Neural crest cell (in vitro differentiated cells): ENCODE results near the gene AQP5. TPM values are rescaled to one million over a fixed set of nuclear protein-coding genes. Genes with fewer than 3 reads are reported as not detected.
A peak's percentile ranks its signal among the peaks of the same experiment; 100 is the strongest.

Source experiments
- DNase-seq: peaks from one replicate; pipeline ENCODE4 v3.0.0; 2021; ENCODE audit warnings: low read depth, mixed read lengths, low spot score
- H3K27ac Mint-ChIP-seq: one replicate; pipeline ENCODE4 v1.8.0; 2021; ENCODE audit warnings: mild to moderate bottlenecking, mixed read lengths; ENCODE audit not compliant: unreplicated experiment
- H3K27me3 Mint-ChIP-seq: 2 replicates; pipeline ENCODE4 v1.8.0; 2021; ENCODE audit warnings: low read depth, mild to moderate bottlenecking, mixed read lengths
- H3K36me3 Mint-ChIP-seq: 2 replicates; pipeline ENCODE4 v1.8.0; 2021; ENCODE audit warnings: low read depth, mild to moderate bottlenecking, mixed read lengths
- H3K4me1 Mint-ChIP-seq: 2 replicates; pipeline ENCODE4 v1.8.0; 2021; ENCODE audit warnings: mixed read lengths
- H3K4me3 Mint-ChIP-seq: one replicate; pipeline ENCODE4 v1.8.0; 2021; ENCODE audit warnings: mild to moderate bottlenecking, mixed read lengths
- H3K9me3 Mint-ChIP-seq: 2 replicates; pipeline ENCODE4 v1.8.0; 2021; ENCODE audit warnings: mixed read lengths
- CTCF ChIP-seq: fragments of 200-600 bp; sonication (generic); conservative IDR thresholded peaks from 2 replicates; pipeline ENCODE4 v1.5.0; 2021; ENCODE audit warnings: antibody characterized with exemption, mild to moderate bottlenecking
- total RNA-seq: library from RNA; stranded (reverse); gene quantifications from 2 replicates; pipeline ENCODE4 v1.2.1, GENCODE V29; 2021

AQP5 gene
- total RNA-seq, 1 donor from 2014 or later: 1.2 TPM

GRCh38 chr12:49934505-49934904 is 27.2 kb upstream of the AQP5 start:
- no peak overlapping the region for H3K27ac Mint-ChIP-seq
- H3K4me3 Mint-ChIP-seq: no peak overlapping the region
- no peak for TF ChIP-seq CTCF
- no peak for DNase-seq
- peaks cover 4% of the 10 kb centered on the region for H3K9me3 Mint-ChIP-seq
- no peaks in the 10 kb centered on the region for H3K27me3 Mint-ChIP-seq
- no peaks in the 10 kb centered on the region for H3K36me3 Mint-ChIP-seq
- peaks cover 5% of the 10 kb centered on the region for H3K4me1 Mint-ChIP-seq

GRCh38 chr12:49936925-49937324 is 24.7 kb upstream of the AQP5 start:
- Mint-ChIP-seq H3K9me3 (peaks cover 4% of the 10 kb centered on the region), H3K36me3 (no peaks in the 10 kb centered on the region), H3K4me3 (no peak overlapping the region), H3K27ac (no peak overlapping the region), H3K4me1 (peaks cover 13% of the 10 kb centered on the region), H3K27me3 (no peaks in the 10 kb centered on the region)
- no peak for TF ChIP-seq CTCF
- no peak for DNase-seq

GRCh38 chr12:49937639-49938300 is 23.9 kb upstream of the AQP5 start:
- peaks cover 4% of the 10 kb centered on the region for H3K9me3 Mint-ChIP-seq
- peak overlapping the region; percentile 4 for H3K27ac Mint-ChIP-seq
- no peak for TF ChIP-seq CTCF

GRCh38 chr12:49939307-49939706 is 22.4 kb upstream of the AQP5 start:
- no peak for TF ChIP-seq CTCF
- Mint-ChIP-seq H3K4me3 (no peak overlapping the region), H3K4me1 (peaks cover 19% of the 10 kb centered on the region), H3K36me3 (no peaks in the 10 kb centered on the region), H3K27me3 (no peaks in the 10 kb centered on the region), H3K27ac (no peak overlapping the region), H3K9me3 (peaks cover 4% of the 10 kb centered on the region)
- no peak for DNase-seq

More at GRCh38 chr12:49937639-49938300, 23.9 kb upstream of the AQP5 start:
- Mint-ChIP-seq H3K4me1 (peaks cover 17% of the 10 kb centered on the region), H3K36me3 (no peaks in the 10 kb centered on the region), H3K4me3 (no peak overlapping the region), H3K27me3 (no peaks in the 10 kb centered on the region)
- no peak for DNase-seq

- Mint-ChIP-seq H3K4me3 (no peak overlapping the region), H3K27me3 (no peaks in the 10 kb centered on the region), H3K27ac (no peak overlapping the region), H3K36me3 (no peaks in the 10 kb centered on the region), H3K4me1 (peaks cover 22% of the 10 kb centered on the region), H3K9me3 (peaks cover 1% of the 10 kb centered on the region)
- no peak for TF ChIP-seq CTCF
- DNase-seq: no peak
These were observed 22.0 kb upstream of the AQP5 start for GRCh38 chr12:49939707-49940106.
